DMS79 treated with DMSO at 0.1 percent for 48 hours (cell line): ENCODE results near the gene TNFSF18.

Experiments
- DNase-seq: peaks from one replicate; lab custom pipeline; 2025; lab: John Stamatoyannopoulos, UW

The TNFSF18 gene

DNA sequence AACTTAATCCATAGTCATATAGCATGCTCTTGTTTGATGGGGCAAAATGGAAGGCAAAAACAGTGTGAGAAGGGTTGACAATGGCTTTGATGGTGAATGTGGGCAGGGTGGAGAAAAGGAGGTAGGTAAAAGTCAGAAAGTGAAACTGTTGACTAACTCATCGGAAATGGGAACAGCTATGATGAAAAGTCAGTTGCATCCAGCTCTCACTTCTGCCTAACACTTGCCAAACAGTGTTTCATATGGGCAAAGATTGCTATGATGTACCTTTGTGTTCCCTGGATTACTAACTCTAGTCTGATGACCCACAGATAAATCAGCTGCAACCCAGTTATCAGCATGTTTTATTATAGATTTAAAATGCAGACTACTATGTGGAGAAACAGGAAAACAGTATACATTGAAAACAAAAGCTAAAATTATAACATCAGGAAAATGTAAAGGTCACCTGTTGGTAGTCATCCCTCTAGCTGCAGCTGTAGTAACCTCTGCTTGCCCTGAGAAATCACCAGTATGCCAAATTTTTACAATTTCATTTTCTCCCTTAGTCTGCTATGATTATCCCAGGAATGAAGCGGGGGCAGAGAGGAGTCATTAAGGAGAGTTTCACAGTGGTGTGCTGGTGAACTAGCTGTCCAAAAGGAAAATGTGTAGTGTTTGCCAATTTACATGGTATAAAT is 11.7 kb downstream of the TNFSF18 start:
- DNase-seq: no peak

- DNase-seq: no peak
These were observed 26.2 kb downstream of the TNFSF18 start for GRCh38 chr1:173024543-173024942.

- no peak for DNase-seq
These were observed 27.4 kb downstream of the TNFSF18 start for GRCh38 chr1:173023343-173023742.

DNA sequence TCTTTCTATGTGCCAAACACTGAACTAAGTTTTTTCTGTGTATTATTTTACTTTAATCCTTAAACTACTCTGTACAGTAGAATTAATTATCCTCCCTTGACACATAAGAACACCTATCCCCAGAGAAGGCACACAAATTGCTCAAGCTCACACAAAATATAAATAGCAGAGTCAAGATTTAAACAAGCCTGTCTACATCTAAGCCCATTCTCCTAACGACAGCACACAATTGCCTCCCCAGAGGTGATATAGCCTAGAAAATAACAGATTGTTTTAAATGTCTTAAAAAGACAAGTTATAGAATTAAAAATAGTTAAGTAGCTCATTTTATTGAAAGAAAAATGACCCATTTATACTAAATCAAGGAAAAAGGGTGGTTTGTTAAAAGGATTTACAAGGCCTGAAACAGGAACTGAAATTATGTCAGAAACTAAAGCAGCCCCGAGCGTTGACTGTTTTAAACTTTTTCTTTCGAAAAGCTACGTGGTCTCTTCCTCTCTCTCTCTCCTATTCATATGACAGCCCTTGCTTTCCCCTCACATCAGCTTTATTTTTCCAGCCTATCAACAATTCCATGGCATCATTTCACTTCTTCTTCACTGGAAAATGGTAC is 30.5 kb downstream of the TNFSF18 start:
- no peak for DNase-seq

DNA sequence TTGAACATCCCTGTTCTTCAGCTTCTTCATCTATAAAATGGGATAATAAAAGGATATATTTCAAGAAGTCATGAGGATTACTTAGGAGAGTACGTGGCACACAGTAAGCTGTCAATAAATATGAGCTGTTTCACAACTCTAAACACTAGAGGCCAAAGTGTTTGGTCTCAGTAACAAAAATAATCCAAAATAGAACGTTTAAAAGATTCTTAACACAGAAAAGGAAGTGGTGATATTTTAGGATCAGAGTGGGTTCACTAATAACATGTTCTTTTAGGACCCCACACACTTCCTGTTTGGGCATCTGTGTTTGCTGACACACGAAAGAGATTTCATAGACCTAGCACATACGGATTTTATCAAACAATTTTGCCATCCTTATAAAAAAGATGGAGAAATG is 32.9 kb downstream of the TNFSF18 start:
- no peak for DNase-seq

DNA sequence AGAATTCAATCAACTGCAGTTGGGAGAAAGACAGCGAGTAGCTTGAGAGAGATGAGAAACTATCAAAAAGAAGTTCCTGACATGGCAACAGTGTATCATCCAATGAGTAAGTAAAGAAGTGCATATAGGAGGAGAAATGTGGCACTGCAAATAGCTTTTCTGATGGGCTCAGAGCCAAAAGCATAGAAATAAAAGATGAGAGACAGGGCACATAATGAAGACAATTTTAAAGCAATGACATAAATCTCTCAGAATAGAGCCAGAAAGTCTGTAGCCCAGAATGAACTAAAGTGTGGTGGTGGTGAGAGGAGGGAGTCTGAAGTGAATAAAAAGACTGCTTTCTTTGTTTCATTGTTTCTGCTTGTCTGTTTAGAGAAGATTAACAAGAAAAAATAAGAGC is 34.3 kb downstream of the TNFSF18 start:
- no peak for DNase-seq

DNA sequence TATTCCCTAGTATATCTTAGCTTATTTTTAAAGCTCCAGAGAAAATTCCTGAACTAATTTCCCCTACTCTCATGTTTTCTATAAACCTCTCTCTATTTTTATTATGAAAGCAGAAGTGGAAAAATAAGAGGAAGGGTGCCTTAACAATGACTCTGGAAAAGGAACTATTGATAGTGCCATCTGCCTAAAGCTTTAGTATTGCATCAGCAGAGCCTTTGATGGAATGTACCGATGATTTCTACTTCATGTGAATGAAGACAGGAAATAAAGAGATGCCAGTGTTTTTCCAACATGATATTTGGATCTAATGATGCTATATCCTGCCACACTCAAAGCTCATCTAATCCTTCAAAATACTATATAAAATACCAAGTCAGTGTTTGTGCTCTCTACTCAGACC is 35.1 kb downstream of the TNFSF18 start:
- DNase-seq: no peak

GRCh38 chr1:173014160-173014559 is 36.6 kb downstream of the TNFSF18 start:
- DNase-seq: no peak

GRCh38 chr1:173012126-173012525 is 38.6 kb downstream of the TNFSF18 start:
- no peak for DNase-seq

DNA sequence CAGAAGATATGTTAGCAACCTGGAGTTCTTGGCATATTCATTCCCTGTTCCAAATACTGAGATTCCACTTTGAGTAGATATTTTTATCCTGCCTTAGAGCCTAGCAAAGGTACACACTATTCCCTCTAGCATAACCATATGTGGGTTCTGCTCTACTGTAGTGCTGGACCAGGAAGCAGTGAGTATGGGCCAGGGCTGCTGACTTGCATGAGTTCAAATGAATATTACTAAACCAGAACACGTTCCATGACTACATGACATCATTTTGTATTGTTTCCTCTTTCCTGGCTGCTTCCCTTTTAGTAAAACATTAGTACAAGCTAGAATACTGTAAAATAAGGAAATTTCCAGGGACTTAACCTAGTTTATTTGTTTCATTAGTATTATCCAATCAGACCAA is 41.1 kb downstream of the TNFSF18 start:
- no peak for DNase-seq

- no peak for DNase-seq
These were observed 45.4 kb downstream of the TNFSF18 start for GRCh38 chr1:173005196-173005864.

DNA sequence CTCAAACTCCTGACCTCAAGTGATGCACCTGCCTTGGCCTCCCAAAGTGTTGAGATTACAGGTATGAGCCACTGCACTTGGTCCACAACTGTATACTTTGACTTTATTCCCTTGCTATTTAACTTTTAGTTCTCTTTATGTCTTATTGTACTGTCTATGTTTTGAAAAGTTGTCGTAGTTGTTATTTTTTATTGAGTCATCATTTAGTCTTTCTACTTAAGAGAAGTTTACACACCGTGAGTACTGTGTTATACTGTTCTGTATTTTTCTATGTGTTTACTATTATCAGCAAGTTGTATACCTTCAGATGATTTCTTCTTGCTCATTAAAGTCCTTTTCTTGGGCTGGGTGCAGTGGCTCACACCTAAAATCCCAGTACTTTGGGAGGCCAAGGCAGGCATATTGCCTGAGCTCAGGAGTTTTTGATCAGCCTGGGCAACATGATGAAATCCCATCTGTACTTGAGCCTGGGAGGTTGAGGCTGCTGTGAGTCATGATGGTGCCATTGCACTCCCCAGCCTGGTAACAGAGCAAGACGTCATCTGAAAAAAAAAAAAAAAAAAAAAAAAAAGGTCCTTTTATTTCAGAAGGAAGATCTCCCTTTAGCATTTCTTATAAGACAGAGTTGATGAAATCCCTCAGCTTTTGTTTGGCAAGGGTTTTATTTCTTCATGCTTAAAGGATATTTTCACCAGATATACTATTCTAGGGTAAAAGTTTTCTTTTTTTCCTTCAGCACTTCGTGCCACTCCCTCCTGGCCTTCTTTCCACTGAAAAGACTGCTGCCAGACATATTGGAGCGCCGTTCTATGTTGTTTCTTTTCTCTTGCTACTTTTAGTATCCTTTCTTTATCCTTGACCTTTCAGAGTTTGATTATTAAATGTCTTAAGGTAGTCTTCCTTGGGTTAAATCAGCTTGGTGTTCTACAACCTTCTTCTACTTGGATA is 47.6 kb downstream of the TNFSF18 start:
- no peak for DNase-seq

DNA sequence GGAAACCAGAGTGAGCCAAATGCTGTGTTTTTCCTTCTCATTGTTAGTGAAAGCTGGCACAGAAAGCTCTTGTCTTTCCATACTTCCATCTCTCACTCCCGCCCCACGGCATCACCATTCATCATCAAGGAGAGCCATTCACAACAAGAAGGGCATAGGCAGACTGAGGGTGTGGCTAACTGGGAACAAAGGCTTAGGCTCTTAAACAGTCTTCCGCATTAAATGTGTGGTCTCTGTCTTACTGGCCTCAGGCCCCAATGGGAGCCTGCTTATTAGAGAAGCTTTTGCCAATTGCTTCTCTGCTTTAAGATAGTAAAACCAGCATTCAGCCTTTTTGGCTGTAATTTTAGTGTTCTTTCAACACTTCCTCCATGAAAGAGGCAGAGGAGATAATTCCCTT is 51.4 kb downstream of the TNFSF18 start:
- DNase-seq: no peak

DNA sequence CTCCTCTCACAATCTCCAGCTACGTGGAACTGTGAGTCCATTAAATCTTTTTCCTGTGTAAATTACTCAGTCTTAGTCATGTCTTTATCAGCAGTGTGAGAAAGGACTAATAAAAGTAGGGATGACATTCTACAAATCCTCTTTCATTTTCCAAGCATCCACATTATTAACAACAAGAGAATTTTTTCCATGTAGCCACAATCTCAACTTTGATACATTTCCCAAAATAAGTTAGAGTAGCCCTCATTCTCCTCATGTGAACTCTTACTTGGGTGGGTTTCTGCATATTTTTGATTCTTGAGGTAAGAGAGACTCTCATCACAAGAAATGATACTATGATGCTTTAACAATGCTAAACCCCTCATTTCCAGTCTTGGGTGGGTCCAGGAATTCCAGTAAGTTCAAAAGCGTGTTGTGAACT is 52.8 kb downstream of the TNFSF18 start:
- no peak for DNase-seq

- no peak for DNase-seq
These were observed 57.1 kb downstream of the TNFSF18 start for GRCh38 chr1:172993640-172994039.

- no peak for DNase-seq
These were observed 58.9 kb downstream of the TNFSF18 start for GRCh38 chr1:172991674-172992400.

GRCh38 chr1:172990598-172991215 is 60.0 kb downstream of the TNFSF18 start:
- DNase-seq: no peak
